ENCODE data around the gene SLIT1. TPM values are rescaled to one million over a fixed set of nuclear protein-coding genes. Genes with fewer than 3 reads are reported as not detected.

SLIT1 gene
- polyA plus RNA-seq, 12 donors: 0.54 to 1.6 (median 1.0) TPM; not detected in 2

- DNase-seq: no peak
Measured at GRCh38 chr10:97115846-97116245, 69.9 kb downstream of the SLIT1 start.

GRCh38 chr10:97111615-97112014 lies 74.1 kb downstream of the SLIT1 start:
- DNase-seq: no peak

- no peak for DNase-seq
Measured at GRCh38 chr10:97109547-97109946, 76.2 kb downstream of the SLIT1 start.

- no peak for DNase-seq
Measured at GRCh38 chr10:97107551-97107950, 78.2 kb downstream of the SLIT1 start.

- DNase-seq: no peak
Measured at GRCh38 chr10:97106207-97106606, 79.6 kb downstream of the SLIT1 start.

GRCh38 chr10:97105303-97105702 lies 80.5 kb downstream of the SLIT1 start:
- no peak for DNase-seq

- DNase-seq: no peak
Measured at GRCh38 chr10:97103316-97104080, 82.3 kb downstream of the SLIT1 start.

- no peak for DNase-seq
Measured at GRCh38 chr10:97102441-97102840, 83.3 kb downstream of the SLIT1 start.

- no peak for DNase-seq
Measured at GRCh38 chr10:97101166-97101940, 84.4 kb downstream of the SLIT1 start.

- no peak for DNase-seq
Measured at GRCh38 chr10:97100657-97101056, 85.1 kb downstream of the SLIT1 start.

- no peak for DNase-seq
Measured at GRCh38 chr10:97099868-97100267, 85.9 kb downstream of the SLIT1 start.

GRCh38 chr10:97099089-97099488 lies 86.7 kb downstream of the SLIT1 start:
- no peak for DNase-seq

GRCh38 chr10:97097084-97097433 lies 88.7 kb downstream of the SLIT1 start:
- DNase-seq: no peak

GRCh38 chr10:97096261-97097083 lies 89.3 kb downstream of the SLIT1 start:
- peak; percentile 10 for DNase-seq

- no peak for DNase-seq
Measured at GRCh38 chr10:97095701-97096260, 90.0 kb downstream of the SLIT1 start.

GRCh38 chr10:97090644-97091043 lies 95.1 kb downstream of the SLIT1 start:
- no peak for DNase-seq

- no peak for DNase-seq
Measured at GRCh38 chr10:97090035-97090434, 95.7 kb downstream of the SLIT1 start.

- no peak for DNase-seq
Measured at GRCh38 chr10:97089209-97089870, 96.4 kb downstream of the SLIT1 start.

- no peak for DNase-seq
Measured at GRCh38 chr10:97087296-97087695, 98.5 kb downstream of the SLIT1 start.

GRCh38 chr10:97086530-97086929 lies 99.2 kb downstream of the SLIT1 start:
- no peak for DNase-seq

- no peak for DNase-seq
Measured at GRCh38 chr10:97083228-97083829, 102.4 kb downstream of the SLIT1 start.
